ENCODE data around the gene PRKRIP1. TPM values are rescaled to one million over a fixed set of nuclear protein-coding genes. Genes with fewer than 3 reads are reported as not detected.
A peak's percentile ranks its signal among the peaks of the same experiment; 100 is the strongest.

Gene PRKRIP1
- total and polyA plus RNA-seq, 4 donors: 5.4 to 15.8 (median 7.1) TPM

DNA sequence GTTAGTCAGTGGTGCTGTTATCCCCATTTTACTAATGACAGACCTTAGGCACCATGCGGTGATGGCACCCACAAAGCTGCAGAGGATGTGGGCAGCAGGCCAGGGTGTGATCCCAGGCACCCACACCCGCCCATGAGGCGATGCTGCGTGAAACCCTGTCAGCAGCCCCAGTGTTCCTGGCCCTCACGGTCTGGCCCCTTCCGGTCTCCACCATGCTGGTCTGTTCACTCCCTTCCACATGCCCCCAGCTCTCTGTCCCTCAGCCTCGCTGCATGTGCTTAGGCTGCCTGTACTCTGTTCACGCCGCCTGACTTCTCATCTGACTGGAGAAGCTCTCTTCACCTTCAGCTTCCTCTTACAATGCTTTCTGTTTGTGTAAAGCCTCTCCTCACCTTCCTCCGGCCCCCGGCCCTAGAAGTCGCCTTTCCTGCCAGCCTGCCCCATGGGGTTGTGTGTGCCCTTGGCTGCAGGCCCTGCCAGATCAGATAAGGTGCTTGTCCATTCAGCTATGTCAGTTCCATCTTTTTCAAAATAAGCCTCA is 19.6 kb downstream of the PRKRIP1 start:
- no peak for DNase-seq (ENCODE audit: low spot score)
- no peak overlapping the region for H3K4me3 ChIP-seq (ENCODE audit: low read depth in 1 of 3, low read length in 3 of 3)
- H3K36me3 ChIP-seq (ENCODE audit: control insufficient read depth in 4 of 4, insufficient read depth in 3 of 4, low read depth in 1 of 4, low read length in 3 of 4): peaks cover 2 to 49% (median 16%) of the 10 kb centered on the region in 4 donors
- no peaks in the 10 kb centered on the region for H3K9me3 ChIP-seq (ENCODE audit: control insufficient read depth in 4 of 4, low read length in 3 of 4)
- no peaks in the 10 kb centered on the region for H3K27me3 ChIP-seq (ENCODE audit: control insufficient read depth in 4 of 4, insufficient read depth in 4 of 4, low read length in 3 of 4)
- H3K9ac ChIP-seq (ENCODE audit: low read depth in 1 of 2, low read length in 2 of 2): no peak overlapping the region
- no peaks in the 10 kb centered on the region for H3K4me1 ChIP-seq (ENCODE audit: control insufficient read depth in 4 of 4, insufficient read depth in 4 of 4, low read length in 3 of 4)
- 79% methylated on average over 12 of the region's 12 CpGs for WGBS
- peak overlapping the region in 1 of 2 donors; percentile 38 for H3K27ac ChIP-seq (ENCODE audit: low read depth in 1 of 2, low read length in 2 of 2)
- TF ChIP-seq TAF1 (conservative IDR thresholded peaks at IDR 0.05) (no peak), REST (IDR thresholded peaks at IDR 0.05) (no peak), NR2F2 (IDR thresholded peaks at IDR 0.05) (no peak), FOXA1 (IDR thresholded peaks at IDR 0.05) (no peak), YY1 (IDR thresholded peaks at IDR 0.05) (no peak), JUND (IDR thresholded peaks at IDR 0.05) (no peak), ATF3 (IDR thresholded peaks at IDR 0.05) (no peak)
- TF ChIP-seq, protein P1, sequence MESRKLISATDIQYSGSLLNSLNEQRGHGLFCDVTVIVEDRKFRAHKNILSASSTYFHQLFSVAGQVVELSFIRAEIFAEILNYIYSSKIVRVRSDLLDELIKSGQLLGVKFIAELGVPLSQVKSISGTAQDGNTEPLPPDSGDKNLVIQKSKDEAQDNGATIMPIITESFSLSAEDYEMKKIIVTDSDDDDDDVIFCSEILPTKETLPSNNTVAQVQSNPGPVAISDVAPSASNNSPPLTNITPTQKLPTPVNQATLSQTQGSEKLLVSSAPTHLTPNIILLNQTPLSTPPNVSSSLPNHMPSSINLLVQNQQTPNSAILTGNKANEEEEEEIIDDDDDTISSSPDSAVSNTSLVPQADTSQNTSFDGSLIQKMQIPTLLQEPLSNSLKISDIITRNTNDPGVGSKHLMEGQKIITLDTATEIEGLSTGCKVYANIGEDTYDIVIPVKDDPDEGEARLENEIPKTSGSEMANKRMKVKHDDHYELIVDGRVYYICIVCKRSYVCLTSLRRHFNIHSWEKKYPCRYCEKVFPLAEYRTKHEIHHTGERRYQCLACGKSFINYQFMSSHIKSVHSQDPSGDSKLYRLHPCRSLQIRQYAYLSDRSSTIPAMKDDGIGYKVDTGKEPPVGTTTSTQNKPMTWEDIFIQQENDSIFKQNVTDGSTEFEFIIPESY (IDR thresholded peaks at IDR 0.05): no peak
- TF ChIP-seq, protein P2, sequence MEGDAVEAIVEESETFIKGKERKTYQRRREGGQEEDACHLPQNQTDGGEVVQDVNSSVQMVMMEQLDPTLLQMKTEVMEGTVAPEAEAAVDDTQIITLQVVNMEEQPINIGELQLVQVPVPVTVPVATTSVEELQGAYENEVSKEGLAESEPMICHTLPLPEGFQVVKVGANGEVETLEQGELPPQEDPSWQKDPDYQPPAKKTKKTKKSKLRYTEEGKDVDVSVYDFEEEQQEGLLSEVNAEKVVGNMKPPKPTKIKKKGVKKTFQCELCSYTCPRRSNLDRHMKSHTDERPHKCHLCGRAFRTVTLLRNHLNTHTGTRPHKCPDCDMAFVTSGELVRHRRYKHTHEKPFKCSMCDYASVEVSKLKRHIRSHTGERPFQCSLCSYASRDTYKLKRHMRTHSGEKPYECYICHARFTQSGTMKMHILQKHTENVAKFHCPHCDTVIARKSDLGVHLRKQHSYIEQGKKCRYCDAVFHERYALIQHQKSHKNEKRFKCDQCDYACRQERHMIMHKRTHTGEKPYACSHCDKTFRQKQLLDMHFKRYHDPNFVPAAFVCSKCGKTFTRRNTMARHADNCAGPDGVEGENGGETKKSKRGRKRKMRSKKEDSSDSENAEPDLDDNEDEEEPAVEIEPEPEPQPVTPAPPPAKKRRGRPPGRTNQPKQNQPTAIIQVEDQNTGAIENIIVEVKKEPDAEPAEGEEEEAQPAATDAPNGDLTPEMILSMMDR (IDR thresholded peaks at IDR 0.05; ENCODE audit: low read depth, low read length, missing input control): no peak

DNA sequence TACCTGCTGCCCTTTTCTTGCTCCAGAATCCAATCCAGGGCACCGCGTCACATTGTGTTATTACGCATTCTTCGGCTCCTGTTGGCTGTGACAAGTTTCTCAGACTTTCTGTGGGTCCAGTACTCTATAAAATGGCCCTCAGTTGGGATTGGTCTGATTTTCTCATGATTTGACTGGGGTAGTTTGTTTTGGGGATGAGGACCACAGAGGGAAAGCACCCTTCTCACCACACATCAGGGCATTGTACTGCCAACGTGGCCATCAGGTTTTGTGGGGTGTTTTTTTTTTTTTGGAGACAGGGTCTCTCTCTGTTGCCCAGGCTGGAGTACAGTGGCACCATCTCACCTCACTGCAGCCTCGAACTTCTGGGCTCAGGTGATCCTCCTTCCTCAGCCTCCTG is 20.2 kb downstream of the PRKRIP1 start:
- DNase-seq (ENCODE audit: low spot score): no peak
- H3K27me3 ChIP-seq (ENCODE audit: control insufficient read depth in 4 of 4, insufficient read depth in 4 of 4, low read length in 3 of 4): no peaks in the 10 kb centered on the region
- H3K4me1 ChIP-seq (ENCODE audit: control insufficient read depth in 4 of 4, insufficient read depth in 4 of 4, low read length in 3 of 4): no peaks in the 10 kb centered on the region
- peaks cover 7 to 45% (median 18%) of the 10 kb centered on the region in 4 donors for H3K36me3 ChIP-seq (ENCODE audit: control insufficient read depth in 4 of 4, insufficient read depth in 3 of 4, low read depth in 1 of 4, low read length in 3 of 4)
- H3K4me3 ChIP-seq (ENCODE audit: low read depth in 1 of 3, low read length in 3 of 3): no peak overlapping the region
- no peak overlapping the region for H3K9ac ChIP-seq (ENCODE audit: low read depth in 1 of 2, low read length in 2 of 2)
- WGBS: 90% methylated on average over 6 of the region's 6 CpGs
- H3K27ac ChIP-seq (ENCODE audit: low read depth in 1 of 2, low read length in 2 of 2): peak overlapping the region in 1 of 2 donors; percentile 38
- H3K9me3 ChIP-seq (ENCODE audit: control insufficient read depth in 4 of 4, low read length in 3 of 4): no peaks in the 10 kb centered on the region
- TF ChIP-seq FOXA2 (IDR thresholded peaks at IDR 0.05) (no peak), NR2F2 (IDR thresholded peaks at IDR 0.05) (no peak), GABPA (IDR thresholded peaks at IDR 0.05 in 1 of 2, conservative IDR thresholded peaks at IDR 0.05 in 1 of 2) (no peak), REST (IDR thresholded peaks at IDR 0.05) (no peak), EGR1 (IDR thresholded peaks at IDR 0.05; ENCODE audit: low read depth in 2 of 2) (no peak), YY1 (IDR thresholded peaks at IDR 0.05) (no peak), FOXA1 (IDR thresholded peaks at IDR 0.05) (no peak), RAD21 (IDR thresholded peaks at IDR 0.05) (no peak), SP1 (IDR thresholded peaks at IDR 0.05) (no peak), RXRA (IDR thresholded peaks at IDR 0.05) (no peak), JUND (IDR thresholded peaks at IDR 0.05) (no peak)
- TF ChIP-seq, protein P2 (IDR thresholded peaks at IDR 0.05; ENCODE audit: low read depth, low read length, missing input control): no peak
- TF ChIP-seq, protein P1 (IDR thresholded peaks at IDR 0.05): no peak

All from liver (tissue), 9 donors.